SU-DHL-6 (cell line): ENCODE measurements around the gene TFAP2E.
"Not testable (repeated sequence)": the region's sequence is repeated elsewhere in the genome, so short reads cannot be mapped to it uniquely, and the experiment has no call there.

Experiments
- H2AFZ ChIP-seq: fragments of 200-600 bp; sonication (generic); 2 replicates; pipeline ENCODE4 v1.6.1; 2014; ENCODE audit warnings: low read depth, mild to moderate bottlenecking, moderate library complexity, mixed read lengths, antibody characterized with exemption, low read length; ENCODE audit not compliant: severe bottlenecking
- H3F3A ChIP-seq: fragments of 200-600 bp; shearing (Covaris generic); 2 replicates; pipeline ENCODE4 v1.6.0; 2016; ENCODE audit warnings: antibody characterized with exemption, mild to moderate bottlenecking; ENCODE audit not compliant: insufficient read depth
- H3K27ac ChIP-seq: fragments of 200-600 bp; sonication (generic); 2 replicates; pipeline ENCODE4 v1.5.1; 2016; ENCODE audit warnings: low read depth, mild to moderate bottlenecking, low read length, moderate library complexity, mixed read lengths
- H3K27me3 ChIP-seq: fragments of 200-600 bp; sonication (generic), shearing (Covaris generic); 2 replicates; pipeline ENCODE4 v1.6.0; 2014; ENCODE audit warnings: mild to moderate bottlenecking, low read length
- H3K36me3 ChIP-seq: fragments of 200-600 bp; sonication (generic); 2 replicates; pipeline ENCODE4 v1.6.1; 2014; ENCODE audit warnings: mild to moderate bottlenecking, low read length, mixed read lengths
- H3K4me2 ChIP-seq: fragments of 300-600, 200-600 bp; shearing (Covaris generic), sonication (generic); 2 replicates; pipeline ENCODE4 v1.6.0; 2014; ENCODE audit warnings: low read length, low read depth, mild to moderate bottlenecking; ENCODE audit not compliant: poor library complexity, severe bottlenecking
- H3K4me3 ChIP-seq: fragments of 200-600 bp; sonication (generic); 2 replicates; pipeline ENCODE4 v1.5.1; 2014; ENCODE audit warnings: antibody characterized with exemption, low read length, mild to moderate bottlenecking, mixed read lengths; ENCODE audit not compliant: insufficient read depth, poor library complexity, severe bottlenecking
- H3K79me2 ChIP-seq: fragments of 200-600 bp; sonication (generic); 2 replicates; pipeline ENCODE4 v1.6.1; 2014; ENCODE audit warnings: mild to moderate bottlenecking, low read length, moderate library complexity; ENCODE audit not compliant: insufficient read depth
- H3K9ac ChIP-seq: fragments of 200-600 bp; sonication (generic); 2 replicates; pipeline ENCODE4 v1.7.0; 2014; ENCODE audit warnings: mild to moderate bottlenecking, low read length
- H3K9me2 ChIP-seq: fragments of 200-600 bp; sonication (generic); replicated peaks from 2 replicates; pipeline ENCODE4 v1.6.1; 2014; ENCODE audit warnings: low read length; ENCODE audit not compliant: insufficient read depth
- H3K9me3 ChIP-seq: fragments of 200-600 bp; sonication (generic); 2 replicates; pipeline ENCODE4 v1.6.1; 2014; ENCODE audit warnings: low read length, mixed read lengths; ENCODE audit not compliant: insufficient read depth
- H4K20me1 ChIP-seq: fragments of 200-600 bp; sonication (generic); 2 replicates; pipeline ENCODE4 v1.6.1; 2014; ENCODE audit warnings: low read depth, mild to moderate bottlenecking, antibody characterized with exemption, low read length, moderate library complexity, mixed read lengths
- EZH2phosphoT487 ChIP-seq: fragments of 200-600 bp; sonication (generic), shearing (Covaris generic); conservative IDR thresholded peaks from 2 replicates; pipeline ENCODE4 v1.6.1; 2018; ENCODE audit warnings: mild to moderate bottlenecking, antibody characterized with exemption, low read length, moderate library complexity, mixed read lengths
- TF ChIP-seq, protein P1 (sequence below): fragments of 200-600 bp; sonication (generic); IDR thresholded peaks from one replicate; pipeline ENCODE4 v1.5.1; 2017; ENCODE audit warnings: antibody characterized with exemption, mild to moderate bottlenecking, low read length, moderate library complexity; ENCODE audit not compliant: insufficient read depth, poor library complexity, severe bottlenecking

The TFAP2E gene

DNA sequence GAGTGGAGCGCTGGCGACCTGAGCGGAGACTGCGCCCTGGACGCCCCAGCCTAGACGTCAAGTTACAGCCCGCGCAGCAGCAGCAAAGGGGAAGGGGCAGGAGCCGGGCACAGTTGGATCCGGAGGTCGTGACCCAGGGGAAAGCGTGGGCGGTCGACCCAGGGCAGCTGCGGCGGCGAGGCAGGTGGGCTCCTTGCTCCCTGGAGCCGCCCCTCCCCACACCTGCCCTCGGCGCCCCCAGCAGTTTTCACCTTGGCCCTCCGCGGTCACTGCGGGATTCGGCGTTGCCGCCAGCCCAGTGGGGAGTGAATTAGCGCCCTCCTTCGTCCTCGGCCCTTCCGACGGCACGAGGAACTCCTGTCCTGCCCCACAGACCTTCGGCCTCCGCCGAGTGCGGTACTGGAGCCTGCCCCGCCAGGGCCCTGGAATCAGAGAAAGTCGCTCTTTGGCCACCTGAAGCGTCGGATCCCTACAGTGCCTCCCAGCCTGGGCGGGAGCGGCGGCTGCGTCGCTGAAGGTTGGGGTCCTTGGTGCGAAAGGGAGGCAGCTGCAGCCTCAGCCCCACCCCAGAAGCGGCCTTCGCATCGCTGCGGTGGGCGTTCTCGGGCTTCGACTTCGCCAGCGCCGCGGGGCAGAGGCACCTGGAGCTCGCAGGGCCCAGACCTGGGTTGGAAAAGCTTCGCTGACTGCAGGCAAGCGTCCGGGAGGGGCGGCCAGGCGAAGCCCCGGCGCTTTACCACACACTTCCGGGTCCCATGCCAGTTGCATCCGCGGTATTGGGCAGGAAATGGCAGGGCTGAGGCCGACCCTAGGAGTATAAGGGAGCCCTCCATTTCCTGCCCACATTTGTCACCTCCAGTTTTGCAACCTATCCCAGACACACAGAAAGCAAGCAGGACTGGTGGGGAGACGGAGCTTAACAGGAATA lies 4.2 kb downstream of the TFAP2E start:
- Histone ChIP-seq H3K27ac (no peak overlapping the region), H3K9ac (peak overlapping the region; percentile 20; the same call in 1 of the 2 replicates), H3K4me2 (peak overlapping the region; percentile 43), H3F3A (no peaks in the 10 kb centered on the region), H4K20me1 (no peaks in the 10 kb centered on the region), H3K27me3 (no peaks in the 10 kb centered on the region), H2AFZ (peak overlapping the region; percentile 55), H3K36me3 (no peaks in the 10 kb centered on the region), H3K9me3 (no peaks in the 10 kb centered on the region), H3K9me2 (no peaks in the 10 kb centered on the region), H3K79me2 (no peaks in the 10 kb centered on the region), H3K4me3 (no peak overlapping the region)
- TF ChIP-seq EZH2phosphoT487, result no peak
- TF ChIP-seq, protein P1, sequence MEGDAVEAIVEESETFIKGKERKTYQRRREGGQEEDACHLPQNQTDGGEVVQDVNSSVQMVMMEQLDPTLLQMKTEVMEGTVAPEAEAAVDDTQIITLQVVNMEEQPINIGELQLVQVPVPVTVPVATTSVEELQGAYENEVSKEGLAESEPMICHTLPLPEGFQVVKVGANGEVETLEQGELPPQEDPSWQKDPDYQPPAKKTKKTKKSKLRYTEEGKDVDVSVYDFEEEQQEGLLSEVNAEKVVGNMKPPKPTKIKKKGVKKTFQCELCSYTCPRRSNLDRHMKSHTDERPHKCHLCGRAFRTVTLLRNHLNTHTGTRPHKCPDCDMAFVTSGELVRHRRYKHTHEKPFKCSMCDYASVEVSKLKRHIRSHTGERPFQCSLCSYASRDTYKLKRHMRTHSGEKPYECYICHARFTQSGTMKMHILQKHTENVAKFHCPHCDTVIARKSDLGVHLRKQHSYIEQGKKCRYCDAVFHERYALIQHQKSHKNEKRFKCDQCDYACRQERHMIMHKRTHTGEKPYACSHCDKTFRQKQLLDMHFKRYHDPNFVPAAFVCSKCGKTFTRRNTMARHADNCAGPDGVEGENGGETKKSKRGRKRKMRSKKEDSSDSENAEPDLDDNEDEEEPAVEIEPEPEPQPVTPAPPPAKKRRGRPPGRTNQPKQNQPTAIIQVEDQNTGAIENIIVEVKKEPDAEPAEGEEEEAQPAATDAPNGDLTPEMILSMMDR, result no peak

DNA sequence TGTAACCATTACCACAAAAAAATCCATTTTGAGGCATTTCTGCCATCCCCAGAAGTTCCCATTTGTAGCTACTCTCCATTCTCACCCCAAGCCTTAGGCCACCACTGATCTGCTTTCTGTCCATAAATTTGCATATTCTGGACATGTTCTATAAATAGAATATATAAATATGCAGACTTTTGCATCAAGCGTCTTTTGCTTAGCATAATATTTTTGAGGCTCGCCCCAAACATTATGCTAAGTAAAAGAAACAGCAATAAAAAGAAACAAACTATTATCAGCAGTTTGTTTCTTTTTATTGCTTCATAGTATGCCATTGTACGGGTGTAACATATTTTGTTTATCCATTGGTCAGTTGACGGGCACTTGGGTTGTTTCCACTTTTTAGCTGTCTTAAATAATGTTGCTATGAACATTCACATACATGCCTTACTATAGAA lies 7.9 kb downstream of the TFAP2E start:
- Histone ChIP-seq H3K79me2 (no peaks in the 10 kb centered on the region), H3K9me2 (no peaks in the 10 kb centered on the region), H3F3A (no peaks in the 10 kb centered on the region), H3K4me3 (no peak overlapping the region), H3K9me3 (no peaks in the 10 kb centered on the region), H3K36me3 (no peaks in the 10 kb centered on the region), H3K9ac (no peak overlapping the region), H3K4me2 (no peak overlapping the region), H4K20me1 (no peaks in the 10 kb centered on the region), H2AFZ (no peak overlapping the region), H3K27ac (no peak overlapping the region), H3K27me3 (no peaks in the 10 kb centered on the region)
- no peak for TF ChIP-seq EZH2phosphoT487
- TF ChIP-seq, protein P1, result no peak

DNA sequence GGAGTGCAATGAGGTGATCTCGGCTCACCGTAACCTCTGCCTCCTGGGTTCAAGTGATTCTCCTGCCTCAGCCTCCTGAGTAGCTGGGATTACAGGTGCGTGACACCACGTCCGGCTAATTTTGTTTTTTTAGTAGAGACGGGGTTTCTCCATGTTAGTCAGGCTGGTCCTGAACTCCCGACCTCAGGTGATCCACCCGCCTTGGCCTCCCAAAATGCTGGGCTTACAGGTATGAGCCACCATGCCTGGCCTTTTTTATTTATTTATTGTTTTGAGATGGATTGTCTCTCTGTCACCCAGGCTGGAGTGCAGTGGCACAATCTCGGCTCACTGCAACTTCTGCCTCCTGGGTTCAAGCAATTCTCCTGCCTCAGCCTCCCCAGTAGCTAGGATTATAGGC lies 8.5 kb downstream of the TFAP2E start:
- not testable (repeated sequence) for H3K9ac ChIP-seq, H3F3A ChIP-seq, H3K9me3 ChIP-seq, H2AFZ ChIP-seq, H3K9me2 ChIP-seq, H3K27me3 ChIP-seq, H3K27ac ChIP-seq, H3K79me2 ChIP-seq, H3K4me2 ChIP-seq, H4K20me1 ChIP-seq, H3K36me3 ChIP-seq, H3K4me3 ChIP-seq

DNA sequence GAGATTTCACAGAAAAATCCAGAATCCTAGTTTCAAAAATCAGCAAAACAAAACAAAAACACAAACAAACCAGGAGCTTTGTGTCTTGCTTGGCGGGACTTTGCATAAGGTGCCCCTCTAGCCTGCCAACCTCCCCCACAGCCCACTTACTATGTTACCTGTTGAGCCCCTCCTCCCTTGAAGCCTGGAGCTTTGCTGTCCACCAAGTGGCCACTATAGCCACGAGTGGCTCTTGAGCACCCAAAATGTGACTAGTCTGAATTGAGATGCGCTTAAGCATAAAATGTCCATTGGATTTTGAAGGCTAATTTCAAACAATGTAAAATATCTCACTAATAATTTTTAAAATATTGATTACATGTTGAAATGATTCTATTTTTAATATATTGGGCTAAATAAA lies 12.2 kb downstream of the TFAP2E start:
- Histone ChIP-seq H3K27me3 (no peaks in the 10 kb centered on the region), H3F3A (no peaks in the 10 kb centered on the region), H3K36me3 (no peaks in the 10 kb centered on the region), H3K4me3 (no peak overlapping the region), H3K4me2 (no peak overlapping the region), H3K27ac (no peak overlapping the region), H3K9me3 (no peaks in the 10 kb centered on the region), H3K9me2 (no peaks in the 10 kb centered on the region), H4K20me1 (no peaks in the 10 kb centered on the region), H3K9ac (no peak overlapping the region), H3K79me2 (no peaks in the 10 kb centered on the region), H2AFZ (no peak overlapping the region)
- no peak for TF ChIP-seq EZH2phosphoT487
- TF ChIP-seq, protein P1, result no peak

DNA sequence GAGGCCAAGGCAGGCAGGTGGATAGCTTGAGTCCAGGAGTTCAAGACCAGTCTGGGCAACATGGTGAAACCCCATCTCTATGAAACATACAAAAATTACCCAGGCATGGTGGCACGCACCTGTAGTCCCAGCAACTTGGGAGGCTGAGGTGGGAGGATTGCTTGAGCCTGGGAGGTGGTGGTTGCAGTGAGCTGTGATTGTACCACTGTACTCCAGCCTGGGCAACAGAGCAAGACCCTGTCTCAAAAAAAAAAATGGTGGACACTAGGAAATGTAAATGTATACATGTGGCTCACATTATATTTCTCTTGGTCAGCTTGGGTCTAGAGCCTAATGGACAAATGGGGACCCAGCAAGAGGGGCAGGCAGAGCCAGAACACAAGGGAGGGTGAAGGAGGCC lies 12.7 kb downstream of the TFAP2E start:
- H3K79me2 ChIP-seq, H2AFZ ChIP-seq: not testable (repeated sequence)

More for the DNA sequence above, 12.7 kb downstream of the TFAP2E start:
- H4K20me1 ChIP-seq, H3K9ac ChIP-seq, H3K27ac ChIP-seq, H3K27me3 ChIP-seq, H3F3A ChIP-seq, H3K9me2 ChIP-seq, H3K9me3 ChIP-seq, H3K4me3 ChIP-seq, H3K36me3 ChIP-seq, H3K4me2 ChIP-seq: not testable (repeated sequence)
